Astrocyte of the spinal cord (primary cell): ENCODE data around the gene EFCAB9.

ENCODE experiments used
- DNase-seq: peaks from one replicate; pipeline ENCODE4 v3.0.0; 2011; ENCODE audit warnings: low read depth, low spot score
- H3K4me3 ChIP-seq: 2 replicates; pipeline ENCODE4 v1.5.1; 2011; ENCODE audit warnings: low read depth, mild to moderate bottlenecking, low read length, moderate library complexity
- in situ Hi-C: cut with HindIII; loops from 2 replicates; pipeline ENCODE4 v1.10.0; 2017; ENCODE audit warnings: low sequenced_read_pairs
- TF ChIP-seq, protein P1 (sequence below): IDR thresholded peaks from 2 replicates; pipeline ENCODE4 v1.5.1; 2012; ENCODE audit warnings: low read depth, mild to moderate bottlenecking, low read length, inconsistent platforms

Gene EFCAB9

DNA sequence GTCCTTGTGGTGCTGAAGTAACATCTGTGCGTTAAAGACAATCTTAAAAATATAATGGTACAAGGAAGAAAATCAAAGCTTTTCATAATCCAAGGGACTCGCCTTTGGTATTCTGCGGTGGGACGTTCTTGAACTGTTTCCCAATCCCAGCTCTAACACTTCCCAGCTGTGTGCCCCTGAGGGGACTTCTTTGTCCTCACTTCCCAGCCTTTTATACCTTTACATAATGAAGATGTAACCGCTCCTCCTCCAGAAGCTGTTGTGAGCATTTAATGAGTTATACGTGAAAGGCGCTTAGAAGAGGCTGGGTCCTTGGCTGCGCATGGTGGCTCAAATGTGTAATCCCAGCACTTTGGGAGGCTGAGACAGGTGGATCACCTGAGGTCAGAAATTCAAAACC is 22.9 kb upstream of the EFCAB9 start:
- DNase-seq, result no peak
- in situ Hi-C loops, result no loop called here
- no peak overlapping the region for H3K4me3 ChIP-seq
- TF ChIP-seq, protein P1, sequence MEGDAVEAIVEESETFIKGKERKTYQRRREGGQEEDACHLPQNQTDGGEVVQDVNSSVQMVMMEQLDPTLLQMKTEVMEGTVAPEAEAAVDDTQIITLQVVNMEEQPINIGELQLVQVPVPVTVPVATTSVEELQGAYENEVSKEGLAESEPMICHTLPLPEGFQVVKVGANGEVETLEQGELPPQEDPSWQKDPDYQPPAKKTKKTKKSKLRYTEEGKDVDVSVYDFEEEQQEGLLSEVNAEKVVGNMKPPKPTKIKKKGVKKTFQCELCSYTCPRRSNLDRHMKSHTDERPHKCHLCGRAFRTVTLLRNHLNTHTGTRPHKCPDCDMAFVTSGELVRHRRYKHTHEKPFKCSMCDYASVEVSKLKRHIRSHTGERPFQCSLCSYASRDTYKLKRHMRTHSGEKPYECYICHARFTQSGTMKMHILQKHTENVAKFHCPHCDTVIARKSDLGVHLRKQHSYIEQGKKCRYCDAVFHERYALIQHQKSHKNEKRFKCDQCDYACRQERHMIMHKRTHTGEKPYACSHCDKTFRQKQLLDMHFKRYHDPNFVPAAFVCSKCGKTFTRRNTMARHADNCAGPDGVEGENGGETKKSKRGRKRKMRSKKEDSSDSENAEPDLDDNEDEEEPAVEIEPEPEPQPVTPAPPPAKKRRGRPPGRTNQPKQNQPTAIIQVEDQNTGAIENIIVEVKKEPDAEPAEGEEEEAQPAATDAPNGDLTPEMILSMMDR, result no peak

DNA sequence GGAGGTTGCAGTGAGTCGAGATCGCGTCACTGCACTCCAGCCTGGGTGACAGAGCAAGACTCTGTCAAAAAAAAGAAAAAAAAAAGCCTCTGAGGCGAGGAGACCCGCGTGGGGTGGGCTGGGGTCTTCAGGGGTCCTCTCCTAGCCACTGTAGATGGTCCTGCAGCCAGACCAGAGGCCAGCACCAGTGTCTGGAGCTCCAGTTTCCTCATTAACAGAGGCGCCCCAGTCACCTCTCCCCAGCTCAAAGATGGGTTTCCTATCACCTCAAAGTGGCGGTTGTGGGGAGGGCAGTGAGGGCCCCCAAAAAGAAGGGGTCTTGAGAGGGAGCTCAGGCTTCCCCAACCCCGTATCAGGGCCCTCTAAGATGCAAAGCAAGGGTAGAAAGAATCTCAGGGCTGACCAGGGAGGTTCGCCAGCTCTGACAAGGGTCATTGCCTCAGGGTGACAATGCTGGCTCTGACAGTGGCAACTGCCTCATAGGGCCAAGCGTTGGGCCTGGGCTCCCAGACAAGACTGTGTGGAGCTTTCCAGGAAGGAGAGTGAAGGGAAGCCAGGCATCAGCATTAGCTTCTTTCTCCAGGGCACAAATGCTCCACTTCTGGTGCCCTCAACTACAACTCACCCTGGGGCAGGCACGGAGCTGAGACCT is 20.9 kb upstream of the EFCAB9 start:
- no peak overlapping the region for H3K4me3 ChIP-seq
- in situ Hi-C loops, result no loop called here
- TF ChIP-seq, protein P1, result no peak
- no peak for DNase-seq

DNA sequence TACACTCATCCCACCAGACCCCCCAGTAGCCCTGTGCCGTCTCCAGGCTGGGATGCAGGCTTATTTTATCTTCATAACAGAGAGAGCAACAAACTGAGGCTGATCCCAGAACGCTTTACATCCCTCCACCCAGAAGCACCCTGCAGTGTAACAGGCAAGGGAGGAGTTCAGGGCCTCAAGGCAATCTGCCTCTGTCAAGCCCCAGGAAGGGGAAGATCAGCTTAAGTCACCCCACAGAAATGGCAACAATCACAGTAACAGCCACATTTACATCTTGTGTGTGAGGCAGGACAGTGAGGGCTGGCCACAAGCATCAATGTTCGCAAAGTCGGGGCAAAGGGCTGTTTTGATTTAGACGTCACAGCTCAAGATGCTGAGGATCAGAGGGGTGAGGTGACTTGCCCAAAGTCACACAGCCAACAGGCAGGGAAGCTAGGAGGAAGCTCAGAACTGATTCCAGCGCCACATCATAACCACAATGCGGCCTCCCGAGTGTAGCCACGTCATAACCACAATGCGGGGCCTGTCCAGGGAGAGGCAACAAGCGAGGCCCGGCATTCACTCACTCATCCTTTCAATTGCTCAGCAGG is 20.3 kb upstream of the EFCAB9 start:
- TF ChIP-seq, protein P1, result no peak
- peak; percentile 91 for DNase-seq
- H3K4me3 ChIP-seq, result no peak overlapping the region
- in situ Hi-C loops, result no loop called here

DNA sequence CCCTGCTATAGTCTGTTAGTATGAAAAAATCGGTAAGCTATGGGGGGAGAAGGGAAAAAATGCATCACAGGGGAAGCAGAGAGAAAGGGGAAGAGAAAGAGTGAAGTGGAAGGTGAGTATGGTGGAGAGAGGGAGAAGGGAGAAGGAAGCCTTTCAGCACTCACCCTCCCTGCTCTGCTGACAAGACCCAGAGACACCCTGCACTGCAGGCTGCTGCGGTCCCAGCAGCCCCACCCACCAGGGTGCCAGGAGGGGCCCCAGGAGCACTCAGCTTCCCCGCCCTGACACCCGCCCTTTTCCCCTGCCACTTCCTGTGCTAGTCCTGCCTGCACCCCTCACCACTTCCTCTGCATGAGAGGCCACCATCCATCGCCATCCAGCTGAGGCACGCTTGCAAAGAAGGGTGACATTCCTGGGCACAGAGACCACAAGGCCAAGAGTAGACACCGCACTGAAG is 18.7 kb upstream of the EFCAB9 start:
- TF ChIP-seq, protein P1, result no peak
- in situ Hi-C loops, result no loop called here
- H3K4me3 ChIP-seq, result no peak overlapping the region
- DNase-seq, result no peak

DNA sequence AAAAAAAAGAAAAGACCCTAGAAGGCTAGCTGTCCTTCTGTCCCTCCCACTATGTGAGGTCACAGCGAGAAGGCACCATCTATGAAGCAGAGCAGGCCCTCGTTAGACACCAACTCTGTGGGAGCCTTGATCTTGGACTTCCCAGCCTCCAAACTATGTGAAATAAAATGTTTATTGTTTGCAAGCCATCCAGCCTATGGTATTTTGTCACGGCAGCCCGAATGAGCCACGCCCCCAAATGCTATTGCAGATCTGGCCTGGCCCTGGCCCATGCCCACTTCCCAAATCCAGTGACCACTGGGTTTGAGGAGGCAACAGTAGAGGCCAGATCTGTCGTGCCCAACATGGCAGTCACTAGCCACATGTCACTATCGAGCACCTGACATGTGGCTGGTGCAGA is 16.8 kb upstream of the EFCAB9 start:
- H3K4me3 ChIP-seq, result no peak overlapping the region
- TF ChIP-seq, protein P1, result no peak
- in situ Hi-C loops, result no loop called here
- DNase-seq, result no peak

DNA sequence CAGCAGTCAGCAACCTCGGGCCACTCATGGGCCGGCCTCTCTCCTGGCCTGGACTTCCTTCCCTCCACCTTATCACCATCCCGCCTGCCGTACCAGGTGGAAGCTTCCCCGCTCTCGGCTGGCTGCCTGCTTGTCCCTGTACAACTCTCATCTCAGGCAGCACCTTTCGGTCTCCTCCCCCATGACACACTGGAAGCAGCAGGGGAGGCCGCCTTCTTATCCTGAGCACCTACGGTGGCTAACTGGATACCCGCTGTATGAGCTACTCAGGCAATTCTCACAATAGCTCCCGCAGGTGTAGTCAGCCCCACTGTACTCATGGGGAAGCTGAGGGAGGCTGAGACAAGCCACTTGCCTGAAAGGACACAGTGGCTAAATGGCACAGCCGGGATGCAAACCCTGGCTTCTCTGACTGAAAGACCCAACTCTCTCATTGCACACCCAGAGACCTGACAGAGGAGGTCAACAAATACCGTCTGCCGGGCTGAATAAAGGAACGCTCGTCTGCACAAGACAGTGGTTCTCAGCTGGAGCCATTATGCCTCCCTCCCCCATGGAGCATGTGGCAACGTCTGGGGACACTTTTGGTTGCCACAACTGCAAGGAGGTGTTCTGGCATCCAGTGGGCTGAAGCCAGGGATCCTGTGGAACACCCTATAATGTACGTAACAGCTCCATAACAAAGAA is 15.5 kb upstream of the EFCAB9 start:
- DNase-seq, result no peak
- in situ Hi-C loops, result no loop called here
- TF ChIP-seq, protein P1, result no peak
- H3K4me3 ChIP-seq, result no peak overlapping the region
